ENCODE measurements around the gene VRK3. TPM values are rescaled to one million over a fixed set of nuclear protein-coding genes. Genes with fewer than 3 reads are reported as not detected.

Gene VRK3
- total and polyA plus RNA-seq, 2 of the 4 experiments (the other 2 are of a cell fraction), result 28.7 to 35.8 TPM

- Histone ChIP-seq H3K36me3 (ENCODE audit: control insufficient read depth, insufficient read depth, low read length) (peaks cover 10% of the 10 kb centered on the region), H3K4me1 (ENCODE audit: control insufficient read depth, insufficient read depth, low read length) (peaks cover 4% of the 10 kb centered on the region), H3K4me3 (ENCODE audit: insufficient read depth, low read depth, low read length) (no peak overlapping the region), H3K4ac (ENCODE audit: low read depth, low read length) (no peak overlapping the region), H2AK5ac (ENCODE audit: low read depth, low read length) (no peak overlapping the region), H2BK20ac (ENCODE audit: low read depth, low read length) (no peak overlapping the region), H3K79me1 (ENCODE audit: low read depth in 1 of 2, low read length in 2 of 2) (peaks cover 11 to 31% of the 10 kb centered on the region in 2 experiments), H3K4me2 (ENCODE audit: low read depth, low read length) (no peak overlapping the region), H3K56ac (ENCODE audit: extremely low read depth, insufficient read depth, low read length) (no peak overlapping the region), H3K23ac (ENCODE audit: low read depth, low read length) (no peak overlapping the region), H3K27ac (ENCODE audit: insufficient read depth, low read length) (no peak overlapping the region), H3K9ac (ENCODE audit: low read depth, low read length) (no peak overlapping the region), H4K8ac (ENCODE audit: low read depth in 2 of 2, low read length in 2 of 2) (no peak overlapping the region), H4K91ac (ENCODE audit: insufficient read depth, low read depth, low read length) (no peak overlapping the region), H3K14ac (replicated peaks; ENCODE audit: low read depth, low read length) (no peak overlapping the region), H3K9me3 (ENCODE audit: control insufficient read depth, insufficient read depth, low read length) (no peaks in the 10 kb centered on the region), H2AFZ (replicated peaks; ENCODE audit: low read length, poor library complexity) (no peak overlapping the region), H3K18ac (ENCODE audit: low read depth, low read length) (no peak overlapping the region), H3K27me3 (ENCODE audit: control insufficient read depth, insufficient read depth, low read length) (no peaks in the 10 kb centered on the region), H2AK9ac (replicated peaks; ENCODE audit: low read depth, low read length, poor library complexity) (no peak overlapping the region), H2BK15ac (ENCODE audit: low read depth, low read length) (no peak overlapping the region), H3K9me1 (ENCODE audit: insufficient read depth, low read length) (peaks cover 14% of the 10 kb centered on the region), H4K20me1 (ENCODE audit: insufficient read depth, low read length) (peaks cover 10% of the 10 kb centered on the region; the same call in 1 of the 2 replicates), H2BK5ac (ENCODE audit: low read depth, low read length, poor library complexity, severe bottlenecking) (no peak overlapping the region), H2BK120ac (ENCODE audit: low read depth, low read length) (no peak overlapping the region), H4K5ac (ENCODE audit: low read depth, low read length) (no peak overlapping the region)
- BruUV-seq (replicated peaks), result TSS peak; percentile 31
- TF ChIP-seq RFX5 (IDR thresholded peaks at IDR 0.05; ENCODE audit: low read depth, low read length) (no peak), NFE2L2 (IDR thresholded peaks at IDR 0.05; ENCODE audit: low read depth, low read length) (no peak), FOS (IDR thresholded peaks at IDR 0.05; ENCODE audit: low read depth, low read length) (no peak), CEBPB (IDR thresholded peaks at IDR 0.05; ENCODE audit: low read depth, low read length) (no peak), POLR2A (IDR thresholded peaks at IDR 0.05; ENCODE audit: low read depth, low read length) (no peak), SMC3 (IDR thresholded peaks at IDR 0.05; ENCODE audit: low read depth, low read length) (no peak), CTCF (conservative IDR thresholded peaks at IDR 0.05; ENCODE audit: low read depth, low read length) (no peak), RCOR1 (IDR thresholded peaks at IDR 0.05; ENCODE audit: insufficient replicate concordance, low read length) (no peak), MAFK (IDR thresholded peaks at IDR 0.05; ENCODE audit: low read depth, low read length) (no peak), ELK1 (IDR thresholded peaks at IDR 0.05; ENCODE audit: borderline replicate concordance, low read depth, low read length) (no peak), MXI1 (IDR thresholded peaks at IDR 0.05; ENCODE audit: borderline replicate concordance, low read depth, low read length) (no peak), BHLHE40 (IDR thresholded peaks at IDR 0.05; ENCODE audit: low read depth, low read length) (no peak), RAD21 (IDR thresholded peaks at IDR 0.05; ENCODE audit: low read length) (no peak), MAZ (IDR thresholded peaks at IDR 0.05; ENCODE audit: borderline replicate concordance, low read depth, low read length) (no peak), CHD1 (IDR thresholded peaks at IDR 0.05; ENCODE audit: low read depth, low read length) (no peak), USF2 (IDR thresholded peaks at IDR 0.05; ENCODE audit: low read depth, low read length) (no peak)
- CTCF ChIA-PET, result no interaction called here
- no CpG with 5 or more reads among the region's 7 CpGs for WGBS, 2 experiments (ENCODE audit: extremely low coverage in 2 of 2, insufficient read length in 1 of 2)
- intact Hi-C loops (cut with micrococcal nuclease) (no loop called here), dilution Hi-C loops (cut with HindIII; ENCODE audit: low sequenced_read_pairs, unreplicated experiment) (no loop called here), in situ Hi-C loops (cut with MboI; ENCODE audit: low sequenced_read_pairs) (loop anchor here (10.0 kb wide), 2 partner anchors 53 to 213 kb away; no protein-coding TSS in a partner anchor)
- ATAC-seq (ENCODE audit: low read depth) (no peak), DNase-seq (no peak)
- POLR2A ChIA-PET (ENCODE audit: unreplicated experiment), result no interaction called here
Observed at GRCh38 chr19:49931293-49932040, 93.7 kb downstream of the VRK3 start.

Data from IMR-90 (cell line).